Panc1 (cell line): Measurements from ENCODE around the gene NBPF12.

ENCODE experiments used
- POLR2AphosphoS5 ChIP-seq: IDR thresholded peaks from 2 replicates; pipeline ENCODE4 v1.6.1; 2012; ENCODE audit warnings: mild to moderate bottlenecking, low read depth, low read length, moderate library complexity
- TCF7L2 ChIP-seq: IDR thresholded peaks from 2 replicates; pipeline ENCODE4 v1.6.1; 2011; ENCODE audit warnings: mild to moderate bottlenecking, low read depth, low read length, inconsistent platforms
- TF ChIP-seq, protein P1 (sequence below): fragments of 450-650 bp; IDR thresholded peaks from 2 replicates; pipeline ENCODE4 v1.5.1; 2017; ENCODE audit warnings: mild to moderate bottlenecking
- TF ChIP-seq, protein P2 (sequence below), 2 experiments: IDR thresholded peaks; 2 replicates each; pipeline ENCODE4 v1.6.1; 2011 to 2012; ENCODE audit warnings: low read depth in 2 of 2, control low read depth in 1 of 2, low read length in 1 of 2, mild to moderate bottlenecking in 1 of 2, moderate library complexity in 1 of 2; ENCODE audit not compliant: insufficient read depth in 1 of 2

GRCh38 chr1:147039916-147040315 lies 101.8 kb downstream of the NBPF12 start:
- TF ChIP-seq, protein P1, sequence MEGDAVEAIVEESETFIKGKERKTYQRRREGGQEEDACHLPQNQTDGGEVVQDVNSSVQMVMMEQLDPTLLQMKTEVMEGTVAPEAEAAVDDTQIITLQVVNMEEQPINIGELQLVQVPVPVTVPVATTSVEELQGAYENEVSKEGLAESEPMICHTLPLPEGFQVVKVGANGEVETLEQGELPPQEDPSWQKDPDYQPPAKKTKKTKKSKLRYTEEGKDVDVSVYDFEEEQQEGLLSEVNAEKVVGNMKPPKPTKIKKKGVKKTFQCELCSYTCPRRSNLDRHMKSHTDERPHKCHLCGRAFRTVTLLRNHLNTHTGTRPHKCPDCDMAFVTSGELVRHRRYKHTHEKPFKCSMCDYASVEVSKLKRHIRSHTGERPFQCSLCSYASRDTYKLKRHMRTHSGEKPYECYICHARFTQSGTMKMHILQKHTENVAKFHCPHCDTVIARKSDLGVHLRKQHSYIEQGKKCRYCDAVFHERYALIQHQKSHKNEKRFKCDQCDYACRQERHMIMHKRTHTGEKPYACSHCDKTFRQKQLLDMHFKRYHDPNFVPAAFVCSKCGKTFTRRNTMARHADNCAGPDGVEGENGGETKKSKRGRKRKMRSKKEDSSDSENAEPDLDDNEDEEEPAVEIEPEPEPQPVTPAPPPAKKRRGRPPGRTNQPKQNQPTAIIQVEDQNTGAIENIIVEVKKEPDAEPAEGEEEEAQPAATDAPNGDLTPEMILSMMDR = no peak
- TF ChIP-seq, protein P2, sequence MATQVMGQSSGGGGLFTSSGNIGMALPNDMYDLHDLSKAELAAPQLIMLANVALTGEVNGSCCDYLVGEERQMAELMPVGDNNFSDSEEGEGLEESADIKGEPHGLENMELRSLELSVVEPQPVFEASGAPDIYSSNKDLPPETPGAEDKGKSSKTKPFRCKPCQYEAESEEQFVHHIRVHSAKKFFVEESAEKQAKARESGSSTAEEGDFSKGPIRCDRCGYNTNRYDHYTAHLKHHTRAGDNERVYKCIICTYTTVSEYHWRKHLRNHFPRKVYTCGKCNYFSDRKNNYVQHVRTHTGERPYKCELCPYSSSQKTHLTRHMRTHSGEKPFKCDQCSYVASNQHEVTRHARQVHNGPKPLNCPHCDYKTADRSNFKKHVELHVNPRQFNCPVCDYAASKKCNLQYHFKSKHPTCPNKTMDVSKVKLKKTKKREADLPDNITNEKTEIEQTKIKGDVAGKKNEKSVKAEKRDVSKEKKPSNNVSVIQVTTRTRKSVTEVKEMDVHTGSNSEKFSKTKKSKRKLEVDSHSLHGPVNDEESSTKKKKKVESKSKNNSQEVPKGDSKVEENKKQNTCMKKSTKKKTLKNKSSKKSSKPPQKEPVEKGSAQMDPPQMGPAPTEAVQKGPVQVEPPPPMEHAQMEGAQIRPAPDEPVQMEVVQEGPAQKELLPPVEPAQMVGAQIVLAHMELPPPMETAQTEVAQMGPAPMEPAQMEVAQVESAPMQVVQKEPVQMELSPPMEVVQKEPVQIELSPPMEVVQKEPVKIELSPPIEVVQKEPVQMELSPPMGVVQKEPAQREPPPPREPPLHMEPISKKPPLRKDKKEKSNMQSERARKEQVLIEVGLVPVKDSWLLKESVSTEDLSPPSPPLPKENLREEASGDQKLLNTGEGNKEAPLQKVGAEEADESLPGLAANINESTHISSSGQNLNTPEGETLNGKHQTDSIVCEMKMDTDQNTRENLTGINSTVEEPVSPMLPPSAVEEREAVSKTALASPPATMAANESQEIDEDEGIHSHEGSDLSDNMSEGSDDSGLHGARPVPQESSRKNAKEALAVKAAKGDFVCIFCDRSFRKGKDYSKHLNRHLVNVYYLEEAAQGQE (IDR thresholded peaks at IDR 0.05; ENCODE audit: insufficient read depth in 1 of 2, low read depth in 2 of 2, low read length in 1 of 2) = no peak
- TF ChIP-seq POLR2AphosphoS5 (no peak), TCF7L2 (no peak)
